Activated naive CD4-positive, alpha-beta T cell treated with anti-CD3 and anti-CD28 coated beads, Interleukin-2, amount 50 U/mL, for 24 hours (primary cell): ENCODE data around the gene SLC66A1.
A peak's percentile ranks its signal among the peaks of the same experiment; 100 is the strongest.

Experiments used
- H3K27ac Mint-ChIP-seq: one replicate; pipeline ENCODE4 v1.8.0; 2021; ENCODE audit warnings: mild to moderate bottlenecking, mixed read lengths
- H3K27me3 Mint-ChIP-seq: one replicate; pipeline ENCODE4 v1.8.0; 2021; ENCODE audit warnings: mixed read lengths
- H3K36me3 Mint-ChIP-seq: one replicate; pipeline ENCODE4 v1.8.0; 2021; ENCODE audit warnings: mixed read lengths
- H3K4me1 Mint-ChIP-seq: one replicate; pipeline ENCODE4 v1.8.0; 2021; ENCODE audit warnings: mixed read lengths
- H3K4me3 Mint-ChIP-seq: one replicate; pipeline ENCODE4 v1.8.0; 2021; ENCODE audit warnings: mild to moderate bottlenecking, mixed read lengths
- H3K9me3 Mint-ChIP-seq: one replicate; pipeline ENCODE4 v1.8.0; 2021; ENCODE audit warnings: mixed read lengths

Gene SLC66A1

GRCh38 chr1:19342894-19343616 lies 30.9 kb downstream of the SLC66A1 start:
- peaks cover 5% of the 10 kb centered on the region for H3K36me3 Mint-ChIP-seq
- no peak overlapping the region for H3K4me3 Mint-ChIP-seq
- H3K27ac Mint-ChIP-seq, result no peak overlapping the region
- H3K27me3 Mint-ChIP-seq, result no peaks in the 10 kb centered on the region
- no peaks in the 10 kb centered on the region for H3K9me3 Mint-ChIP-seq
- peaks cover 4% of the 10 kb centered on the region for H3K4me1 Mint-ChIP-seq

- no peak overlapping the region for H3K4me3 Mint-ChIP-seq
- H3K36me3 Mint-ChIP-seq, result peaks cover 5% of the 10 kb centered on the region
- H3K27ac Mint-ChIP-seq, result no peak overlapping the region
- no peaks in the 10 kb centered on the region for H3K27me3 Mint-ChIP-seq
- H3K9me3 Mint-ChIP-seq, result no peaks in the 10 kb centered on the region
- peaks cover 4% of the 10 kb centered on the region for H3K4me1 Mint-ChIP-seq
These were observed 31.7 kb downstream of the SLC66A1 start for GRCh38 chr1:19343617-19344350.

- Mint-ChIP-seq H3K36me3 (peaks cover 5% of the 10 kb centered on the region), H3K27ac (no peak overlapping the region), H3K27me3 (no peaks in the 10 kb centered on the region), H3K4me1 (peaks cover 4% of the 10 kb centered on the region), H3K9me3 (no peaks in the 10 kb centered on the region), H3K4me3 (no peak overlapping the region)
These were observed 32.3 kb downstream of the SLC66A1 start for GRCh38 chr1:19344372-19344810.

DNA sequence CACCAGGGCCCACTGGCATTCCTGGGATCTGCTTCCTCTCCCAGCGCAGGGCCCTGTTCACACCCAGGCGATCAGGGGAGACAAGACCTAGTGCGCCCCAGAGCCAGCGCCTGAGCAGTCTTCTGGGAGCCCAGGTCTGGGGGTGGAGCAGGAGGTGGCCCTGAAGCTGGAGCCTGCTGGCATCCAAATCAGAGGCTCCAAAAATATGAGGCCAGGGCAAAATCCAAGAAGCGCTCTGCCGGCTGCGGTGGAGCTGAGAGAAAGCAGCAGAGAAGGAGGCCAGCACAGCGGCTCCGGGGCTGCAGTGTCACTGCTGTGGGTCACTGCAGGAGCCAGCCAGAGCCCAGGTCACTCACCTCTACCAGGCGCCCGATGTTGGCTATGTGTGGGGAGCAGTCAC lies 32.7 kb downstream of the SLC66A1 start:
- H3K9me3 Mint-ChIP-seq, result no peaks in the 10 kb centered on the region
- H3K4me3 Mint-ChIP-seq, result no peak overlapping the region
- peaks cover 5% of the 10 kb centered on the region for H3K36me3 Mint-ChIP-seq
- no peak overlapping the region for H3K27ac Mint-ChIP-seq
- no peaks in the 10 kb centered on the region for H3K27me3 Mint-ChIP-seq
- peaks cover 4% of the 10 kb centered on the region for H3K4me1 Mint-ChIP-seq

DNA sequence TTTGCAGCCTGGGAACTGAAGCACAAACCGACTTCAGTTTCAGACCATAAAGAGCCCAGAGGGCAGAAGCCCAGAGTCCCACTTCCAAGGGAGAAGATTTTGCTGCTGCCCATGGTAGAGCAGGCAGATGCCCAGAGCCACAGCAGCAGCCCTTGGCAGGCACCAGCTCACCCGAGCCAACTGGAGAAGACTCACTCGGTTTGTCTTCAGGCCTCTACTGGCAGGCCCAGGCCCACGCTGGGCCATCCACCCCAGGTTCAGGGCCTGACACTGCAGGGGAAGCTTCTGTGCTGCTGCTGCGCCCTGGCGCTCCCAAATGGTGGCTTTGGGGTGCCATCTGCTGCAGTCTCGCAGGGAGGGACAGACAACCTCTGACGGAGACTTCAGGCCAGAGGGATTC lies 33.3 kb downstream of the SLC66A1 start:
- Mint-ChIP-seq H3K36me3 (peaks cover 5% of the 10 kb centered on the region), H3K27me3 (no peaks in the 10 kb centered on the region), H3K4me1 (peaks cover 4% of the 10 kb centered on the region), H3K4me3 (no peak overlapping the region), H3K27ac (no peak overlapping the region), H3K9me3 (no peaks in the 10 kb centered on the region)

GRCh38 chr1:19346026-19346425 lies 33.9 kb downstream of the SLC66A1 start:
- H3K36me3 Mint-ChIP-seq, result peaks cover 5% of the 10 kb centered on the region
- peaks cover 4% of the 10 kb centered on the region for H3K4me1 Mint-ChIP-seq
- H3K9me3 Mint-ChIP-seq, result no peaks in the 10 kb centered on the region
- H3K27me3 Mint-ChIP-seq, result no peaks in the 10 kb centered on the region
- H3K27ac Mint-ChIP-seq, result no peak overlapping the region
- no peak overlapping the region for H3K4me3 Mint-ChIP-seq

GRCh38 chr1:19347533-19348172 lies 35.5 kb downstream of the SLC66A1 start:
- peaks cover 4% of the 10 kb centered on the region for H3K36me3 Mint-ChIP-seq
- no peaks in the 10 kb centered on the region for H3K27me3 Mint-ChIP-seq
- no peak overlapping the region for H3K4me3 Mint-ChIP-seq
- H3K4me1 Mint-ChIP-seq, result no peaks in the 10 kb centered on the region
- H3K9me3 Mint-ChIP-seq, result no peaks in the 10 kb centered on the region
- H3K27ac Mint-ChIP-seq, result no peak overlapping the region

DNA sequence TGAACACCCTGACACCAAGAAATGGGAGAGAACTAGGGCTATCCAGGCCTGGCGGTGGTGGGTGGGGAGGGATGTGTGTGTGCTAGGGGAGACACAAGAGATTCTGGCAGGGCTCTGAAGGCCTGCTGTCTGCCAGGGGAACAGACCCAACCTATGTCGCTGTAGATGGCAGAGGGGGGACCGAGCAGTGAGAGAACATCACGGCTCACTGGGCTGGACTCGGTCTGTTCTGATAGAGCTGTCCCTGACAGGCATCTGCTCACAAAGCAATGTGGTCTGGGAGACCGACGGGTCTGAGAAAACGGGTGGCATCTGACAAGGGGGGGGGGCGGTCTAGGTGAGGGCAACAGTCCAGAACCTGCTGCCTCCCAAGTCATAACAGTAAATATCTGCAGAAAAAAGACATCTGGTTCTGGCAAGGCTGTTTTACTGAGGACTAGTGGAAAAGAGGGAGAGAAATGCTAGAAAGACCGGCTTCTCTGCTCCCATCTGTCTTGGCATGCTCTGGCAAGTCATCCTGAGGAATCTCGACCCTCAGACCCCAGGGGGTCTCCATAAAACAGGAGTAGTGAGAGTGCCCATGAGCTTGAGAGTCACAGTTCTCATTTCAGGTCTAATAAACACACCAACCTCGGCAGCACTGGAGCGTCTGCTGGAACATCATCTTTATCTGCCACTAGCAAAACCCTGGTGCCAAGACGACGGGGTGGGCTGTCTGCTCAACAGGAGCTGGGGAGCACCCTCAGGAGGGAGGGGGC lies 36.5 kb downstream of the SLC66A1 start:
- Mint-ChIP-seq H3K4me3 (no peak overlapping the region), H3K36me3 (peaks cover 3% of the 10 kb centered on the region), H3K4me1 (no peaks in the 10 kb centered on the region), H3K27ac (no peak overlapping the region), H3K9me3 (no peaks in the 10 kb centered on the region), H3K27me3 (no peaks in the 10 kb centered on the region)

DNA sequence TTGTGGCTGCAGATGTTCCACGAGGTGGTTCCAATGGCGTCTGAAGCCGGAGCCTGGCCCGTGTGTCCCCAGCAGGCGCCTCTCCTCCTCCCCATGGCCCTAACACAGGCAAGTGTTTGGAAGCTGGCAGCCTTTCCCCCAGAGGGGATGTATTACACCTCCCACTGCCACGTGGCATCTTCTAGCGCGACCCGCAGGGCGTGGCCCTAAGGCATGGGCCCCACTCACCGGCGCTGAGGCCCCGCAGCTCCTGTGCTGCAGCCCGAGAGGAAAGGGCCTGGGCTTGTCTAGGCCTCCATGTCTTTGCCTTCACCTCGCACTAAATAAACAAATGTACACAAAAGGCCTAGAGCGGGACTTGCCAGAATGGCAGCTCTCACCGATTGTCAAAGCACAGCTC lies 37.9 kb downstream of the SLC66A1 start:
- Mint-ChIP-seq H3K9me3 (no peaks in the 10 kb centered on the region), H3K27ac (peak overlapping the region; percentile 35), H3K36me3 (peaks cover 3% of the 10 kb centered on the region), H3K4me3 (no peak overlapping the region), H3K4me1 (no peaks in the 10 kb centered on the region), H3K27me3 (no peaks in the 10 kb centered on the region)

DNA sequence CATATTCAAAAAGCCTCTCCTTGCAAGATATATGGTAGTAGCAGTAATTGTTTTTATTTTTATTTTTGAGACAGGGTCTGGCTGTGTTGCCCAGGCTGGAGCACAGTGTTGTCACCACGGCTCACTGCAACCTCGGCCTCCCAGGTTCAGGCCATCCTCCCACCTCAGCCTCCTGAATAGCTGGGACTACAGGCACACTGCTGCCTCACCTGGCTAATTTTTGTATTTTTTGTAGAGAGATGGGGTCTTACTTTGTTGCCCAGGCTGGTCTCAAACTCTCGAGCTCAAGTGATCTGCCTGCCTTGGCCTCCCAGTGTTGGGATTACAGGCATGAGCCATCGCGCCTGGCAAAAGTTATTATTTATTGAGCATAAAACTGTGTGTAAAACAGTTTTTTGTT lies 38.4 kb downstream of the SLC66A1 start:
- H3K27ac Mint-ChIP-seq, result no peak overlapping the region
- H3K36me3 Mint-ChIP-seq, result peaks cover 5% of the 10 kb centered on the region
- H3K27me3 Mint-ChIP-seq, result no peaks in the 10 kb centered on the region
- no peak overlapping the region for H3K4me3 Mint-ChIP-seq
- no peaks in the 10 kb centered on the region for H3K4me1 Mint-ChIP-seq
- no peaks in the 10 kb centered on the region for H3K9me3 Mint-ChIP-seq

DNA sequence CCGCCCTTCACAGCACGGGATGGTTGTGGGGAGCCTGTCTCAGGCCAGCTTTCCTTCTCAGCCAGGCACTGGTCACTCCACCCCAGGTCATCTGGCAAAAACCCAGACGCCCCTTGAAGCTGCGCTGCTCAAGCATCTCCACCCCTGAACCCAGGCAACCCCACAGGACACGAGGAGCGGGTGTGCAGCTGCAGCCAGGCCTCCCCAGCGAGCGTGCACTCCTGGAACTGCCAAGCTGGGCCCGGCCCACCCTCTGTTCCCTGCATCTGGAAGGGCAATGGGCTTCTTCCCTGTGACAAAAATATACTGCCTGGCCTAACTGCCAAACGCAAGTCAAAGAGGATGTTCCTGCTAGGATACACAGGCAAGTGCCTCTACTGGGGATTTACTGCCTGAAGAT lies 39.7 kb downstream of the SLC66A1 start:
- no peak overlapping the region for H3K27ac Mint-ChIP-seq
- H3K4me1 Mint-ChIP-seq, result no peaks in the 10 kb centered on the region
- H3K27me3 Mint-ChIP-seq, result no peaks in the 10 kb centered on the region
- no peak overlapping the region for H3K4me3 Mint-ChIP-seq
- peaks cover 8% of the 10 kb centered on the region for H3K36me3 Mint-ChIP-seq
- no peaks in the 10 kb centered on the region for H3K9me3 Mint-ChIP-seq

DNA sequence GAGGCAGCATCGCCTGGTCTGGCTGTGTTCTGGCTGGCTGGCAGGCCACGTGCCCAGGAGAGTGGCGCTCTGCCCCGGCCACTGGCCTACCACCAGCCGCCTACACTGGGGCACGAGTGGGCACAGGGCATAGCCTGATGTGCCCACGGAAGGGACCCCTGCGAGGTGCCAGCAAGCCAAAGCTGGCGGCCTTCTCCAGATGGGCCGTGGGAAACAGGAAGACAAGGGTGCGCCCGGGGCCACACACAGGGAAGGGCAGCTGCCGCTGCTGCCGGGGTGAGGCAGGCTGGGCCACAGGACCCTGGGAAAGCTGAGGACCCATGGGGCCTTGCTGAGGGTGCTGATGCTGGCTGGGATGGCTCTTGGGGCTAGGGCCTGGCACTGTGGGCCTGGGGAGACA lies 40.7 kb downstream of the SLC66A1 start:
- no peaks in the 10 kb centered on the region for H3K4me1 Mint-ChIP-seq
- H3K9me3 Mint-ChIP-seq, result no peaks in the 10 kb centered on the region
- H3K27ac Mint-ChIP-seq, result peak overlapping the region; percentile 4
- no peaks in the 10 kb centered on the region for H3K27me3 Mint-ChIP-seq
- H3K4me3 Mint-ChIP-seq, result no peak overlapping the region
- peaks cover 8% of the 10 kb centered on the region for H3K36me3 Mint-ChIP-seq

DNA sequence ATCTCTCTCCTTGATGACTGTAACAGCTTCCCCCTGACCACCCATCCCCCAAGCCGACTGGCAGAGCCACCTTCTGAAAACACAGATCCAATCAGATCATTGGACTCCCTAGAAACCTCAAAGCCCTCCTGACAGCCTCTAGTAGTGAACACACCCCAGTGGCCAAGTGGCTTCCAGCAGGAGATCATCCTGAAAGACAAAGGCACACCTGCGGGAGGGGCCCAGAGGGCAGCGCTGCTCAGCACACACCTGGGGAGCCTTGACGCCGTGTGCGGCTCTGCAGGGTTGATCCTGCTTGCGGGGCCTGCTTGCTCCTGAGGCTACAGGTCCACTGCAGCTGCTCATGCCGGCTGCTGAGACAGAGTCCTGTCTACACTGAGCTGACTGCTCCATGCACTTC lies 41.5 kb downstream of the SLC66A1 start:
- peaks cover 3% of the 10 kb centered on the region for H3K4me1 Mint-ChIP-seq

DNA sequence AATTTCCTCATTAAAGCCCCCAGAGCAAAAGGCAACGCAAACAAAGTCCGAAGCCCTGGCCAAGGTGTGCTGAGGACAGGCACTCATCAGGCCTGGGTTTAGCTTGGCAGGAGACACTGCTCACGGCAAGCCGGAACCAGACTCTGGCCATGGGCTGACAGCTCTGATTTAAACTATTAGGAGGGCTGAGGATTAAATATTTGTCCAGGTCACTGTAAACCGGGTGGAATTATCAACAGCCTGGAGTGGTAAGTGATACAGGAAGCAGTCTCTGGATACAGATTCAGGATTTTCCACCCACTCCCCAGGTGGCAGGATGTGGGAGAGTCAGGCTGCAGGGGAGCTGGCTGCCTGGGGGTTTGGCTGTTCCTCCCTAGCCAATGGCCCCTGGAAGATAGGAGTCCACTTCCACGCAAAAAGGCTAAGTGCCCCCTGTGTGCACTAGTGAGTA lies 42.4 kb downstream of the SLC66A1 start:
- Mint-ChIP-seq H3K36me3 (peaks cover 8% of the 10 kb centered on the region), H3K4me1 (peaks cover 3% of the 10 kb centered on the region), H3K27ac (no peak overlapping the region)

More for the DNA sequence above, 41.5 kb downstream of the SLC66A1 start:
- H3K36me3 Mint-ChIP-seq, result peaks cover 8% of the 10 kb centered on the region
- no peak overlapping the region for H3K27ac Mint-ChIP-seq
- no peak overlapping the region for H3K4me3 Mint-ChIP-seq
- H3K9me3 Mint-ChIP-seq, result no peaks in the 10 kb centered on the region
- no peaks in the 10 kb centered on the region for H3K27me3 Mint-ChIP-seq

DNA sequence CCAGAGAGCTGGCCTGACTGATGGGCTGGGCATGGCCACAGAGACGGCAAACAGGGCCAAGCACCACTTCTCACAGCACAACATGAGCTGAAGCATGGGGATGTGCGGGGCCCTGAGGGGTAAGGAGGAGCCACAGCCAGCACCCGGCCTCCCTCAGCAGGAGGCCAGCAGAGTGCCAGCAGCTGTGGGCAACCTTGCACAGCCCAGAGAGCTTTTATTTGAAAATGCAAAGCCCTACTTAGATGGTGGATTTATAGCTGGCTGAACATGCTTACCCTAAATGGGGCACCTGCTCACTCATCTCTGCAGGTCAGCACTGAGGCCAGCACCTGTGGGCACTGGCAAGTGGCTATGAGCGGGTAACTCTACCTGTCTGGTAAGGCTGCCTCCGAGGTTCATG lies 44.1 kb downstream of the SLC66A1 start:
- H3K4me3 Mint-ChIP-seq, result no peak overlapping the region
- H3K36me3 Mint-ChIP-seq, result peaks cover 8% of the 10 kb centered on the region
- no peaks in the 10 kb centered on the region for H3K9me3 Mint-ChIP-seq
- H3K27ac Mint-ChIP-seq, result no peak overlapping the region
- no peaks in the 10 kb centered on the region for H3K27me3 Mint-ChIP-seq
- peaks cover 20% of the 10 kb centered on the region for H3K4me1 Mint-ChIP-seq

More for the DNA sequence above, 42.4 kb downstream of the SLC66A1 start:
- no peak overlapping the region for H3K4me3 Mint-ChIP-seq
- H3K27me3 Mint-ChIP-seq, result no peaks in the 10 kb centered on the region
- no peaks in the 10 kb centered on the region for H3K9me3 Mint-ChIP-seq
